Measurements from ENCODE around the gene ANKRD50.

- no peak for TF ChIP-seq CTCF (IDR thresholded peaks at IDR 0.05)
- TF ChIP-seq POLR2A (IDR thresholded peaks at IDR 0.05): no peak
Observed at GRCh38 chr4:124697441-124697840, 15.1 kb downstream of the ANKRD50 start.

Measured in testis (tissue), 2 donors.